Activated naive CD4-positive, alpha-beta T cell treated with anti-CD3 and anti-CD28 coated beads, Interleukin-2, amount 50 U/mL, for 72 hours (primary cell): ENCODE measurements around the gene WDFY2. TPM values are rescaled to one million over a fixed set of nuclear protein-coding genes. Genes with fewer than 3 reads are reported as not detected.
A peak's percentile ranks its signal among the peaks of the same experiment; 100 is the strongest.
"Not testable (repeated sequence)": the region's sequence is repeated elsewhere in the genome, so short reads cannot be mapped to it uniquely, and the experiment has no call there.

Experiments
- ATAC-seq, 2 donors: fragments of 150-1000 bp; cut with Tn5 transposase; 2 replicates each; pipeline ENCODE4 v1.10.0; 2021; ENCODE audit warnings: mild to moderate bottlenecking in 2 of 2, moderate library complexity in 2 of 2
- DNase-seq, 2 donors: peaks; one replicate each; pipeline ENCODE4 v3.0.0; 2021 to 2022; ENCODE audit warnings: low spot score in 2 of 2
- H3K27ac Mint-ChIP-seq, 2 donors: one replicate each; pipeline ENCODE4 v1.8.0; 2022; ENCODE audit warnings: mild to moderate bottlenecking in 2 of 2, mixed read lengths in 2 of 2
- H3K36me3 Mint-ChIP-seq, 2 donors: one replicate each; pipeline ENCODE4 v1.8.0; 2022; ENCODE audit warnings: mixed read lengths in 2 of 2
- H3K9me3 Mint-ChIP-seq, 2 donors: one replicate each; pipeline ENCODE4 v1.8.0; 2022; ENCODE audit warnings: mixed read lengths in 2 of 2
- total RNA-seq, 2 donors: library from RNA; stranded (reverse); gene quantifications; one replicate each; pipeline ENCODE4 v1.2.3, GENCODE V29; 2022

WDFY2 gene
- total RNA-seq, 2 donors from 2014 or later = 16.4 to 17.5 TPM

DNA sequence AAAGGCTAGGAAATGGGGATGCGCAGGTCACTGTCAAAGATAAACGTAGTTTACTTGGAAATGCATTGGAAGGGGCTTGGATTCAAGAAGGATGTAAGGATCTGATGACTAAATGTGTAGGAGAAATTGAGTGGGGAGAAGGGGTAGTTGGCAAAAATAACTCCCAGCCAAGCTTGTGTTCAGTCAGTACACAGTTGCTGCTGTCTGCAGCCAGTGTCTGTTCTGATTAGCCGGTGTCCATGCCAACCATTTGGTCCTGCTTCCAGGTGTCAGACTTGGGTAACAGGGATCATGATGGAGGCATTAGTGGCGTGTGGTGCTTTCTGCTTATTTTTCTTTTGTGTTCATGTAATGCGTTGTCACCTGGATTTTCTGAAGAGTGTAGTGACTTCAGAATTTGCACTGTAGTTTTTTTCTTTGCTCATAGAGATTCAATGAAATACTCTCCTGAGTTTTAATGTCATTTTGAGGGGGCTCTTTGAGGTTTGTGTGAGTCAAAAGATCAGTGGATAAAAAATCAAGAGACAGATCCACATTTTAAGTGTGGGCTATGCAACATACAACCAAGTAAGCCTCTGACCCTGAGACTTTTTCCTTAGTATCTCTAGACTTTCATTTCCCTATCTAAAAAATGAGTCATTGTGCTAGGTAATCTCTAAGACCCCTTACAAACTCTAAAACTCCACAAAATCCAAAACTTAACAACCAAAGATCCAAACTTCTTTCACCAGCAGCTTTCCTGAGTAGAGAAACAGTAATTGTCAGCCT lies 103.9 kb downstream of the WDFY2 start:
- DNase-seq = no peak
- H3K27ac Mint-ChIP-seq = no peak overlapping the region
- no peaks in the 10 kb centered on the region for H3K9me3 Mint-ChIP-seq
- no peak for ATAC-seq
- no peaks in the 10 kb centered on the region for H3K36me3 Mint-ChIP-seq

DNA sequence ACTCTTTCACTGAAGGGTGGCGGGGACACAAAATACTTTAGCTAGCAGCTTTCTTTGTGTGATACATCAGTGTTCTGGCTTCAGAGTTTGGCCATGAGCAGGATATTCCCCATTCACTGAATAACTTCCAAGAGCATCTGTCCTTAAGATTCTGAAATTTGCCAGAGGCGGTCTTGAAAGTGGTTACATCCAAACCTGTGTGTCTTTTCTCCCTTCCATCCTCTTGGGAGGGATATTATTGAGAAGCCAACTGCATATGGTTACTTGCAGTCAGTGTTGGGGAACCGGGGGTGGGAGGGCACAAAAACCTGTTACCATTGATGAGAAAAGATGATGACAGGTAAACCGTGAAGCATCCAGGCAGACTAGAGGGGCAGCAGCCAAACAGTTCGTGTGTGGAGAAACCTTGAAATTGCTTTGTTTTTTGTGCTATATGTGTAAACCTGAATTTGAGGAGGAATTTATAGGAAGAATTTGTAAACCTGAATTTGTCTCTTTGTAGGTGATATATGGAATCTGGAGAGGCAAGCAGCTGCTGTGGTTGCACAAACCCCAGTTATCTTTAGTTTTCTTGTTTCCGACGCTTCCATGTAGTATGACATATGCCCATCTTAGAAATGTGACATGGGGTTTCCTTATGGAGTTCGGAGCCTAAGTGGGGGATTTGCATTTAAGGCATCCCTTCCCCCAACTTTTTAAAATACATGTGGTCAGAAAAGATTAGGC lies 104.8 kb downstream of the WDFY2 start:
- H3K27ac Mint-ChIP-seq = no peak overlapping the region
- no peaks in the 10 kb centered on the region for H3K9me3 Mint-ChIP-seq
- no peaks in the 10 kb centered on the region for H3K36me3 Mint-ChIP-seq
- ATAC-seq (peak in 1 of 2 donors; percentile 24), DNase-seq (no peak)

DNA sequence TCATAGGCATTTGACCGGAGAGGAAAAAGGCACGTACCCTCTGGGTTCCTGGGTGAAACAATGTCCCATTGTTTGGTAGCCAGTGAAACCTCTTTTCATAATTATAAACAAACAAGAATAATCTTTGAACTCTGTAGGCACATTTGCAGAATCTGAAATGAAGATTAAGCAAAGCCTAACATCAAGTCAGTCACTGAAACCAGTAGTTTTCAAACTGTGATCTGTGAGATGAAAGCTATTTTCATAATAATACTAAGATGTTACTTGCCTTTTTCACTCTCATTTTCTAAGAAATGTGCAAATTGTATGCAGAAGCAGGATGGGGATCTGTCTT lies 105.4 kb downstream of the WDFY2 start:
- H3K27ac Mint-ChIP-seq = no peak overlapping the region

DNA sequence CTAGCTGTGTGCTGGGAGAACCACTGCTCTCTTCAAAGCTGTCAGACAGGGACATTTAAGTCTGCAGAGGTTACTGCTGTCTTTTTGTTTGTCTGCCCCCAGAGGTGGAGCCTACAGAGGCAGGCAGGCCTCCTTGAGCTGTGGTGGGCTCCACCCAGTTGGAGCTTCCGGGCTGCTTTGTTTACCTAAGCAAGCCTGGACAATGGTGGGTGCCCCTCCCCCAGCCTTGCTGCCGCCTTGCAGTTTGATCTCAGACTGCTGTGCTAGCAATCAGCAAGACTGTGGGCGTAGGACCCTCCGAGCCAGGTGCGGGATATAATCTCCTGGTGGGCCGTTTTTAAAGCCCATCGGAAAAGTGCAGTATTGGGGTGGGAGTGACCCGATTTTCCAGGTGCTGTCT lies 111.4 kb downstream of the WDFY2 start:
- not testable (repeated sequence) for H3K36me3 Mint-ChIP-seq, H3K9me3 Mint-ChIP-seq, ATAC-seq, DNase-seq, H3K27ac Mint-ChIP-seq

More for the DNA sequence above, 105.4 kb downstream of the WDFY2 start:
- ATAC-seq = peak in 1 of 2 donors; percentile 89
- Mint-ChIP-seq H3K9me3 (no peaks in the 10 kb centered on the region), H3K36me3 (no peaks in the 10 kb centered on the region)
- DNase-seq = no peak

DNA sequence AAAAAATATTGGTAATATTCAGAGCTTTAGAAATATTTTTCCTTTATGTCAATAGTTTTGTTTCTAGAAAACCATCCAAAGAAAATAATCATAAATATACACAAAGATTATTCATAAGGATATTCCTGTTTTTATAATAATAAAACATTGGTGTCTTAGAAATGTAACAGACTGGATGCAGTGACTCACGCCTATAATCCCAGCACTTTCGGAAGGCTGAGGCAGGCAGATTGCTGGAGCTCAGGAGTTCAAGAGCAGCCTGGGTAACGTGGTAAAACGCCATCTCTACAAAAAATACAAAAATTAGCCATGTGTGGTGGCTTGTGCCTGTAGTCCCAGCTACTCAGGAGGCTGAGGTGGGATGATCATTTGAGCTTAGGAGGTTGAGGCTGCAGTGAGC lies 112.9 kb downstream of the WDFY2 start:
- no peaks in the 10 kb centered on the region for H3K36me3 Mint-ChIP-seq
- no peaks in the 10 kb centered on the region for H3K9me3 Mint-ChIP-seq
- no peak for DNase-seq
- ATAC-seq = no peak
- no peak overlapping the region for H3K27ac Mint-ChIP-seq

DNA sequence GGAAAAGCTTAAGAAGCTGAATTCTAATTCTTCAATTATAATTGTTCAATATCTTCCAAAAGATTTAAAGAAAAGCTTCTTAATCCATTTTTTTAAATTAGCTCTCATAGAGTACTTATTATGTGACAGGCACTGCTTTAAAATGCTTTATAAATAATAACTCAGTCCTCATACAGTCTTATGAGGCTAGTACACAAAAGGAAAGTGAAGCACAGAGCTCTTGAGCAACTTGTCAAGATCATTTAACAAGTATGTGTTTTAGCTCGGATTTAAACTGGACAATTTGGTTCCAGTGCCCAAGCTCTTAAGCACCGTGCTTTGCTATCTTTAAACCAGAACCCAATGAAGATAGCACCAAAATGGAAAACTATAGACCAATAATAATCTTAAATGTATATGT lies 113.6 kb downstream of the WDFY2 start:
- DNase-seq (no peak), ATAC-seq (no peak)
- Mint-ChIP-seq H3K27ac (no peak overlapping the region), H3K36me3 (no peaks in the 10 kb centered on the region), H3K9me3 (no peaks in the 10 kb centered on the region)

DNA sequence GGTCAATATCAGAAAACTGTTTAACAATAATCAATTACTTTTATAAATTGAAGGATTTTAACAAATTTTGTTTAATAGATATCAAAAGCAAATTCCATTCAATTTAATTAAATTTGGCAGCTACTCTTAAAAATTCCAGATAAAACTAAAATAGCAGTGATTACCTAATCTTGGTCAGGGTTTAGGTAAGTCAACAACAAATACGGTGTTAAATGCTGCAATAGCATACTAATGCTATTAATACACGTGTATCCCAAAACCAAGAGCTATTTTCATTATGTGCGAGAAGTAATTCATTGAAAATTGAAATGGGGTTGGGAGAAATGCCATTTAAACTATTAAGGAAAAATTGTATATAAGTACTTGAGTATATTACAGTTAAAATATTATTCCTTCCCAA lies 114.1 kb downstream of the WDFY2 start:
- Mint-ChIP-seq H3K27ac (no peak overlapping the region), H3K36me3 (no peaks in the 10 kb centered on the region)

DNA sequence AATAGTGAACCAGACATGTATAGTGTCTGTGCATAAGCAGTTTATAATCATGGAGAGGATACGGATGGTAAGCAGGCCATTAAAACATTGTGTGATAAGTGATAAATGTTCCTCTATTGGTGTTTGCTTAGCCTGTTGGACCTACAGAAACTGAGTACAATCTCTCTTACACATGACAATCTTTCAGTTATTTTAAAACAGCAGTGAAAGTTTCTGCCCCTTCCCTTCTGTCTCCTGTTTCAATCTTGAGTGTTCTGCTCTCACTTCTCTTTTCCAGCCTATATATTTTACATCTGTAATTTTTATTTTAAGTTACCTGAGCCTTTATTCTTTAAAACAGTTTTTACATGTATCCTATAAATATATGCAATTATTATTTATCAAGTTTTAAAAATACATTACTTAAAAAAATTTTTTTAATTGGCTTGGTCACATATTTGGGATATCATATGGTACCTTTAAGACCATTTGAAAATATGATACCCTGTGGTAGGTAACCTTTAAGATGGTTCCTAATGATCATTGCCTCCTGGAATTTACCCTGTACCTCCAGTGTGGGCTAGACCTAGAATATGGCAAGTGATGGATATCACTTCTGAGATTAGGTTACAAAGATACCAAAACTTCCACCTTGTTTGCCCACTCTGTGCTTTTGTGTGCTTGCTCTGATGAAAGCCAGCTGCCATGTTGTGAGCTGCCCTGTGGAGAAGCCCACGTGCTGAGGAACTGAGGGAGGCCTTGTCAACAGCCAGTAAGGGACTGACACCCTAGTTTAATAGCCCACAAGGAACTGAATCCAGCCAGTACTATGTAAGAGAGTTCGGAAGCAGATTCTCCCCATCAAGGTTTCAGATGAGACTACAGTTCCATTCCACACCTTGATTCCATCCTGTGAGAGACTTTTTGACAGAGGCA lies 120.4 kb downstream of the WDFY2 start:
- no peaks in the 10 kb centered on the region for H3K9me3 Mint-ChIP-seq
- ATAC-seq (no peak), DNase-seq (no peak)
- H3K36me3 Mint-ChIP-seq = peaks cover 0 to 4% of the 10 kb centered on the region in 2 donors
- no peak overlapping the region for H3K27ac Mint-ChIP-seq

More for the DNA sequence above, 114.1 kb downstream of the WDFY2 start:
- ATAC-seq (no peak), DNase-seq (no peak)
- H3K9me3 Mint-ChIP-seq = no peaks in the 10 kb centered on the region

DNA sequence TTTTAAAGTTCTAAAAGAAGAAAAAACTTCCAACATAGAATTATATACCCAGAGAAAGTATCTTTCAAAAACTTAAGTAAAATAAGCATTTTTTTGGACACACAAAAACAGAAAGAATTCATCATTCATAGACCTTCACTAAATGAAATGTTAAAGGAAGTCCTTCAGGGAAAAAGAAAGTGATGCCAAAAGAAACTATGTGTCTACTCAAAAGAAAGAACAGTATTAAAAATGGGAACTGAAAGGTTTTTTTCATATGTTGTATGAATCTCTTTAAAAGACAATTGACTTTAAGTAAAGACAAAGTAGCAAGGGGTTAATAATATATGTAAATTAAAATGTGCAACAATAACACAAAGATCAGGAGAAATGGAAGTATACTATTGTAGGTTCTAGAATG lies 123.2 kb downstream of the WDFY2 start:
- ATAC-seq = no peak
- no peaks in the 10 kb centered on the region for H3K9me3 Mint-ChIP-seq
- peaks cover 0 to 10% of the 10 kb centered on the region in 2 donors for H3K36me3 Mint-ChIP-seq
- no peak overlapping the region for H3K27ac Mint-ChIP-seq
- no peak for DNase-seq

DNA sequence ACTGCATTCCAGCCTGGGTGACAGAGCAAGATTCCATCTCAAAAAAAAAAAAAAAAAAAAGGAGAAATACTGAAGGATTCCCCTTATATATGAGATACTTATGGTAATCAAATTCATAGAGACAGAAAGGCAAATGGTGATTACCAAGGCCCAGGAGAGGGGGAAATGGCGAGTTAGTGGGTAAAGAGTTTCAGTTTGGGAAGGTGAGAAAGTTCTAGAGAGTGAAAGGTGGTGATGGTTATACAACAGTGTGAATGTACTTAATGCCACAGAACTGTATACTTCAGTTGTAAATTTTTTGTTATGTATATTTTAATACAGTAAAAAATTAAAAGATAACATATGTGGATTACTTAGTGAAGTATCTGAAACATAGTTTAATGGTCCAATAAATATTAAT lies 129.5 kb downstream of the WDFY2 start:
- H3K9me3 Mint-ChIP-seq = no peaks in the 10 kb centered on the region
- peak overlapping the region in 1 of 2 donors; percentile 16 for H3K27ac Mint-ChIP-seq
- ATAC-seq = peak in 1 of 2 donors; percentile 42
- peaks cover 0 to 6% of the 10 kb centered on the region in 2 donors for H3K36me3 Mint-ChIP-seq
- DNase-seq = no peak

DNA sequence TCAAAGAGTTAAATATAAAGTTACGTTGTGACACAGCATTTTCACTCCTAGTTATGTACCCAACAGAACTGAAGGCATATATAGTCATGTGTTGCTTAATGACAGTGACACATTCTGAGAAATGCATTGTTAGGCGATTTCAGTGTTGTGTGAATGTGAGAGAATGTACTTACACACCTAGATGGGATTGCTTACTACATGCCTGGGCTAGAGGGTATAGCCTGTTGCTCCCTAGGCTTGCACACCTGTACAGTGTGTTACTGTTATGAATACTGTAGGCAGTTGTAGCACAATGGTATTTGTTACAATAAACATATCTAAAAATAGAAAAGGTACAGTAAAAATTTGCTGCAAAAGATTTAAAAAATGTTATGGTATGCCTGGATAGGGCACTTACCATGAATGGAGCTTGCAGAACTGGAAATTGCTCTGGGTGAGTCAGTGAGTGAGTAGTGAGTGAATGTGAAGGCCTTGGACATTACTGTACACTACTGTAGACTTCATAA lies 130.5 kb downstream of the WDFY2 start:
- DNase-seq (no peak), ATAC-seq (peak; percentile 33 to 75)
- H3K9me3 Mint-ChIP-seq = no peaks in the 10 kb centered on the region
- no peak overlapping the region for H3K27ac Mint-ChIP-seq
- peaks cover 0 to 6% of the 10 kb centered on the region in 2 donors for H3K36me3 Mint-ChIP-seq

DNA sequence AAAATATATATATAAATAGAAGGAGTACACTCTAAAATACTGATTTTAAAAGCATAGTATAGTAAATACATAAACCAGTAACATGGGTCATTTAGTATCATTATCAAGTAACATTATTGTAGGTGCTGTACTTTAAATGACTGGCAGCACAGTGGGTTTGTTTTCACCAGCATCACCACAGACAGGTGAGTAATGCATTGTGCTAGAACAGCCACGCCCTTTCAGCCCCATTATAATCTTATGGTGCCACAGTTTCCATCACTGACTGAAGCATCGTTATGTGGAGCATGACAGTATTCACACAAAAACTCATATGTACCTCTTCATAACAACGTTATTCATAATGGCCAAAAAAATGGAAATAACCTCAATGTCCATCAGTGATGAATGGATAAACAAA lies 131.4 kb downstream of the WDFY2 start:
- Mint-ChIP-seq H3K9me3 (no peaks in the 10 kb centered on the region), H3K36me3 (peaks cover 0 to 4% of the 10 kb centered on the region in 2 donors), H3K27ac (no peak overlapping the region)
- DNase-seq (no peak), ATAC-seq (peak; percentile 46 to 66)

DNA sequence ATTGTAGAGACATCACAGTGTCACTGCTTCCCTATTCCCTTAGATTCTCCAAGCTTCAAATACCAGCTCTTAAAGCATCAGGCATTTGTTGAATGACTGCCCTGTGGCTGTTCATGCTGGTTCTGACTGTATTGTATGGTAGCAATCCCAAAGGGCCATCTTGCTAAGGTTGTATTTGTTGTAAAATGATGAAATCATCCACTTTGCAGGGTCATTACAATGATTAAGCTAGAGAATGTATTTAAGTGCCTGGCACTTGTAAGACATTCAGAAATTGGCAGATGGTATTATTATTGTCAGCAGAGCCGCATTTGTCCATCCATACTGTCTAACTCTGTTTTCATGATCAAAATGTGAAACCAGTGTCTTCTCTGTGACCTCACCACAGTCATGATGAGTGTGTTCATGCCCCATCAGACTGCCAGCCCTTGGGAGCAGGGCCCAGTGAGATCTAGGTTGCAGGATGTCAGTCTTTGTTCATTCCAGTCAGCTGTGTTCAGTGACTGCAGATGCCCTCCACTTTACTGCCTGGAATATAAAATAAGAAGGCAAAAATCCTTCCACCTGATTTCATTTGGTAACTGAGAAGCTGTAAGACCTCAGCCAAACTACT lies 133.6 kb downstream of the WDFY2 start:
- DNase-seq = no peak
- no peaks in the 10 kb centered on the region for H3K9me3 Mint-ChIP-seq
- no peak for ATAC-seq
- H3K36me3 Mint-ChIP-seq = no peaks in the 10 kb centered on the region
- H3K27ac Mint-ChIP-seq = no peak overlapping the region

DNA sequence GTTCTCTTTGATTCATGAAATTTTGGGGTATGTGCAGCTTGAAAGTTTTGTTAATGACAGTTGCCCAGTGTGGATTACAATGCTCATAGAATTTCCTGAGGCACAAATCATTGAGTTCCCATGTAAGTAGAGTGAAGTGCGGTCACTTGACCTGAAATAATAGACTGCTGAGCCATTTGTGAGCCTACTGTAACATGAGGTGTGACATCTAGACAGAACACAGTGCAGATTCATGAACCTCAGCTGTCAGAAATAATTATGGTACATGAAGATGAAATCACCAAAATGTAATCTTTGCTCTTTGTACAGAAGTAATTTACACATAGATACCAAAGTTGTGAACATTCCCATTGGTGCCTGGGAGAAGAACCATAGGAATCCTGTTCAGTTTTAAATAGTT lies 135.1 kb downstream of the WDFY2 start:
- Mint-ChIP-seq H3K27ac (no peak overlapping the region), H3K36me3 (no peaks in the 10 kb centered on the region), H3K9me3 (no peaks in the 10 kb centered on the region)
- DNase-seq = no peak
- no peak for ATAC-seq

DNA sequence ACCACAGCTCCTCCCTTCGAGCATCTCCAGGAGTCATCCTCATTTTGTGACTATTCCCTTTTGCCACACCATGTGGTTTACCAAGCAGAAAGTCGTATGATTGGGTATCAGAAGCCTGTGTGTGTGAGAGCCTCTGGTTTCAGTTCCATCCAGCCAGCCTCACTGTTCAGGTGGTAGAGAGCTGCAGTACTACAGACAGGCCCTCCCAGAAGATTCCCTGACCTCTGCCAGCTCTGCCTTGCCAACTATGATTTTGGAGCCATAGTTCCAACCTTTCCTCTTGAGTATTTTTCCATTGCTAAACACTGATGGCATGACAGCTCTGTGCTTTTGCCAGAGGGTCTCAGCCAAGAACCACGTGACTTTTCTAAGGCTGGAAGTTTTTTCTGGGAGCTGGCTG lies 137.2 kb downstream of the WDFY2 start:
- no peaks in the 10 kb centered on the region for H3K9me3 Mint-ChIP-seq
- no peak for DNase-seq
- H3K36me3 Mint-ChIP-seq = no peaks in the 10 kb centered on the region
- no peak overlapping the region for H3K27ac Mint-ChIP-seq
- ATAC-seq = no peak

DNA sequence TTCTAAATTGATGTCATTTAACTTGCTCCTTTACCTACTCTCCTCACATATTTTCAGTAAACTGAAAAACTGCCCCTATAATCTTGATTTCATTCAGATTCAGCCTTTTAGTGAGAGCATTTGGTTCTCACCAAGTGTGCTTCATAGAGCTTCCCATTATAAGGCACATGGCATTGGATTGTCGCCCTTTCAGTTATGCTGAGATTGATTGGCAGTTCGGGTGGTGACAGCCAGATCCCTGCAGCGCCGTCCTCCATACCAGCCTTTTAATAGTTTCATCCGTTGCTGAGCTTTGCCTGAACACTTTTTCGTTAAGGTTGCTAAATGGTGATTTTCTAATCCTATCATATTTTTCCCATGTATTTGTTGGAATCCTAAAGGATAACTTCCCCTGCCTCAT lies 139.3 kb downstream of the WDFY2 start:
- no peak for ATAC-seq
- Mint-ChIP-seq H3K27ac (no peak overlapping the region), H3K36me3 (no peaks in the 10 kb centered on the region), H3K9me3 (no peaks in the 10 kb centered on the region)
- DNase-seq = no peak
